ENCODE measurements around the gene TBC1D4. TPM values are rescaled to one million over a fixed set of nuclear protein-coding genes. Genes with fewer than 3 reads are reported as not detected.

TBC1D4 gene
- total RNA-seq, 2 experiments from 2014 or later: 37.4 to 42.0 TPM

DNA sequence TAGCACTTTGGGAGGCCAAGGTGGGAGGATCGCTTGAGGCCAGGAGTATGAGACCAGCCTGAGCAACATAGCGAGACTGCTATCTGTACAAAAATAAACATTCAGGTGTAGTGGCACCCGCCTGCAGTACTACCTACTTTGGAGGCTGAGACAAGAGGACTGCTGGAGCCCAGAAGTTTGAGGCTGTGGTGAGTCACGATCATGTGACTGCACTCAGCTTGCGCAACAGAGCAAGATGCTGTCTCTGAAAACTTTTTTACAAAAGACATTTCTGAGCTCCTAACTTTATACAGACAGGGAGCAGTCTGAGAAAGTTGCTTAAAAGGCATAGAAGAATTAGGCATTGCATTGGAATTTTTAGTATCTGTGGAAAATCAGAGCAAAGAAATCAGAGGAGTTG lies 10.4 kb upstream of the TBC1D4 start:
- Histone ChIP-seq H3K4me1 (ENCODE audit: insufficient read depth, low read length) (no peaks in the 10 kb centered on the region), H3K27me3 (ENCODE audit: control insufficient read depth in 1 of 2, insufficient read depth in 2 of 2, low read length in 2 of 2) (peaks cover 6 to 18% of the 10 kb centered on the region in 2 experiments), H3K36me3 (ENCODE audit: insufficient read depth, low read length) (no peaks in the 10 kb centered on the region), H3K4me3 (ENCODE audit: low read length) (no peak overlapping the region), H3K9me3 (ENCODE audit: control insufficient read depth in 1 of 2, insufficient read depth in 1 of 2, low read length in 2 of 2) (no peaks in the 10 kb centered on the region), H3K27ac (ENCODE audit: low read depth in 1 of 2, low read length in 2 of 2) (no peak overlapping the region)
- TF ChIP-seq, protein P1, sequence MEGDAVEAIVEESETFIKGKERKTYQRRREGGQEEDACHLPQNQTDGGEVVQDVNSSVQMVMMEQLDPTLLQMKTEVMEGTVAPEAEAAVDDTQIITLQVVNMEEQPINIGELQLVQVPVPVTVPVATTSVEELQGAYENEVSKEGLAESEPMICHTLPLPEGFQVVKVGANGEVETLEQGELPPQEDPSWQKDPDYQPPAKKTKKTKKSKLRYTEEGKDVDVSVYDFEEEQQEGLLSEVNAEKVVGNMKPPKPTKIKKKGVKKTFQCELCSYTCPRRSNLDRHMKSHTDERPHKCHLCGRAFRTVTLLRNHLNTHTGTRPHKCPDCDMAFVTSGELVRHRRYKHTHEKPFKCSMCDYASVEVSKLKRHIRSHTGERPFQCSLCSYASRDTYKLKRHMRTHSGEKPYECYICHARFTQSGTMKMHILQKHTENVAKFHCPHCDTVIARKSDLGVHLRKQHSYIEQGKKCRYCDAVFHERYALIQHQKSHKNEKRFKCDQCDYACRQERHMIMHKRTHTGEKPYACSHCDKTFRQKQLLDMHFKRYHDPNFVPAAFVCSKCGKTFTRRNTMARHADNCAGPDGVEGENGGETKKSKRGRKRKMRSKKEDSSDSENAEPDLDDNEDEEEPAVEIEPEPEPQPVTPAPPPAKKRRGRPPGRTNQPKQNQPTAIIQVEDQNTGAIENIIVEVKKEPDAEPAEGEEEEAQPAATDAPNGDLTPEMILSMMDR (IDR thresholded peaks at IDR 0.05): no peak
- Mint-ChIP-seq H3K4me3 (no peak overlapping the region), H3K27me3 (peaks cover 30% of the 10 kb centered on the region), H3K9me3 (no peaks in the 10 kb centered on the region), H3K27ac (no peak overlapping the region), H3K4me1 (ENCODE audit: low read depth) (no peaks in the 10 kb centered on the region), H3K36me3 (ENCODE audit: low read depth) (no peaks in the 10 kb centered on the region)
- ChIA-PET POLR2A (no interaction called here), CTCF (no interaction called here)
- intact Hi-C loops (cut with DNase I, micrococcal nuclease): no loop called here
- DNase-seq: no peak
- no peak for ATAC-seq (ENCODE audit: poor library complexity)

DNA sequence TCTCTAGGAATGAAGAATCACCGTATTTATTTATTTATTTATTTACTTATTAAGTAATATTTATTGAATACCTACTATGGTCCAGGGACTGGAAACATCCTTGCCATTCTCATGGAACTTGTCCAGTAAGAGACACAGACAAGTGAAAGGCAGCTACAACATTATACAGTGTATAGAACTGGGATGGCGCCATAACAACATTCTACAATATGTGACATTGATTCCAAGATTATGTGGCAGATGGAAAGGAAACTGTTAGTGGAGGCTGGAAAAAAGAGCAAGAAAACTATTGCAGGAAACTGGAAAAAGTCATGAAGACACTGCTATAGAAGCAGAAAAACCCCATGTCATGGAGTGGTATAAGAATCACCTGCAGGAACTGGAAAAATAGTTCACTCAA lies 9.4 kb upstream of the TBC1D4 start:
- POLR2A ChIA-PET: no interaction called here
- H3K36me3 ChIP-seq (ENCODE audit: insufficient read depth, low read length): no peaks in the 10 kb centered on the region
- no peaks in the 10 kb centered on the region for H3K4me1 ChIP-seq (ENCODE audit: insufficient read depth, low read length)
- H3K27ac ChIP-seq (ENCODE audit: low read depth in 1 of 2, low read length in 2 of 2): no peak overlapping the region
- no peak for DNase-seq
- Mint-ChIP-seq H3K4me1 (ENCODE audit: low read depth) (no peaks in the 10 kb centered on the region), H3K9me3 (no peaks in the 10 kb centered on the region), H3K36me3 (ENCODE audit: low read depth) (no peaks in the 10 kb centered on the region), H3K27ac (no peak overlapping the region), H3K27me3 (peaks cover 40% of the 10 kb centered on the region), H3K4me3 (no peak overlapping the region)
- no peak overlapping the region for H3K4me3 ChIP-seq (ENCODE audit: low read length)
- no peaks in the 10 kb centered on the region for H3K9me3 ChIP-seq (ENCODE audit: control insufficient read depth in 1 of 2, insufficient read depth in 1 of 2, low read length in 2 of 2)
- CTCF ChIA-PET: no interaction called here
- intact Hi-C loops (cut with DNase I, micrococcal nuclease): no loop called here
- ATAC-seq (ENCODE audit: poor library complexity): no peak
- TF ChIP-seq, protein P1 (IDR thresholded peaks at IDR 0.05): no peak
- H3K27me3 ChIP-seq (ENCODE audit: control insufficient read depth in 1 of 2, insufficient read depth in 2 of 2, low read length in 2 of 2): peaks cover 5 to 25% of the 10 kb centered on the region in 2 experiments

DNA sequence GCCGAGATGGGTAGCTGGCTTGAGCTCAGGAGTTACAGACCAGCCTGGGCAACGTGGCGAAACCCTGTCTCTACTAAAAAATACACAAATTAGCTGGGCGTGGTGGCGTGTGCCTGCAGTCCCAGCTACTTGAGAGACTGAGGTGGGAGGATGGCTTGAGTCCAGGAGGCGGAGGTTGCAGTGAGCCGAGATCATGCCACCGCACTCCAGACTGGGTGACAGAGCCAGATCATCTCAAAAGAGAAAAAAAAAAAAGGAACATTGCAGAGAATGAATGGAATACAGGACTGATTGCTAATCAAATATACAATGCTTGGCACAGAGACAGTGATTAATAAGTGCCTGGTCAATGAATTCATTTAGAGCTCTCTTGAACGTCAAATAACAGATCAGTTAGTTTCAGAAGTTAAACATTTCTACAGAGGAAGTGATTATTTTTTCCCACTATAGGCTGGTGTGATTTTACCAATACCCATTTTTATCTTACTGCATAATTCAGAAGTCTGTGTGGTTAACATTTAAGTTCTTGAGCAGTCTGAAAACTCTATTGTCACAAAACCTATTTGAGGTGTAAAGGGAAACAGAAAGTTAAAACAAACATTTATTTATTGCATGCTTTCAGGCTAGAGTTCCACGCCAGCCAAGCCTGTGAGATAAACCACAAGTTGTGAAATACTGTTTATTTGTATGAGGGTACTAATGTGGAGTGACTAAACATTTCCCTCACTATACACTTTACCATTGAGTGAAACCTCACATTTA lies 7.7 kb upstream of the TBC1D4 start:
- Mint-ChIP-seq H3K27me3 (peaks cover 56% of the 10 kb centered on the region), H3K36me3 (ENCODE audit: low read depth) (no peaks in the 10 kb centered on the region), H3K27ac (no peak overlapping the region), H3K4me1 (ENCODE audit: low read depth) (no peaks in the 10 kb centered on the region), H3K9me3 (no peaks in the 10 kb centered on the region), H3K4me3 (peak overlapping the region; percentile 7)
- intact Hi-C loops (cut with DNase I, micrococcal nuclease): no loop called here
- H3K27me3 ChIP-seq (ENCODE audit: control insufficient read depth in 1 of 2, insufficient read depth in 2 of 2, low read length in 2 of 2): peaks cover 16 to 38% of the 10 kb centered on the region in 2 experiments
- TF ChIP-seq, protein P1 (IDR thresholded peaks at IDR 0.05): no peak
- H3K9me3 ChIP-seq (ENCODE audit: control insufficient read depth in 1 of 2, insufficient read depth in 1 of 2, low read length in 2 of 2): no peaks in the 10 kb centered on the region
- H3K4me1 ChIP-seq (ENCODE audit: insufficient read depth, low read length): no peaks in the 10 kb centered on the region
- peak in 1 of 14 experiments; percentile 10 for DNase-seq
- no peak for ATAC-seq (ENCODE audit: poor library complexity)
- no peak overlapping the region for H3K4me3 ChIP-seq (ENCODE audit: low read length)
- CTCF ChIA-PET: no interaction called here
- POLR2A ChIA-PET: no interaction called here
- H3K27ac ChIP-seq (ENCODE audit: low read depth in 1 of 2, low read length in 2 of 2): no peak overlapping the region
- no peaks in the 10 kb centered on the region for H3K36me3 ChIP-seq (ENCODE audit: insufficient read depth, low read length)

Measured in CD4-positive, alpha-beta T cell (primary cell).